SKM-1 treated with dmso at 0.1 percent for 144 hours (cell line): ENCODE data around the gene SDK1.
A peak's percentile ranks its signal among the peaks of the same experiment; 100 is the strongest.
"Not testable (repeated sequence)": the region's sequence is repeated elsewhere in the genome, so short reads cannot be mapped to it uniquely, and the experiment has no call there.

ENCODE experiments used
- DNase-seq: peaks from one replicate; lab custom pipeline; 2025; ENCODE audit not compliant: unreplicated experiment; lab: John Stamatoyannopoulos, UW

Gene SDK1

GRCh38 chr7:3649678-3650440, 348.8 kb downstream of the SDK1 start:
- peak; percentile 27 for DNase-seq

GRCh38 chr7:3650844-3651243, 349.8 kb downstream of the SDK1 start:
- DNase-seq, result no peak

- no peak for DNase-seq
Observed at GRCh38 chr7:3655635-3656034, 354.6 kb downstream of the SDK1 start.

- no peak for DNase-seq
Observed at GRCh38 chr7:3657206-3657605, 356.2 kb downstream of the SDK1 start.

GRCh38 chr7:3668743-3669142, 367.7 kb downstream of the SDK1 start:
- no peak for DNase-seq

GRCh38 chr7:3670898-3671297, 369.8 kb downstream of the SDK1 start:
- DNase-seq, result peak; percentile 83

GRCh38 chr7:3673524-3673923, 372.5 kb downstream of the SDK1 start:
- DNase-seq, result no peak

GRCh38 chr7:3678314-3678810, 377.3 kb downstream of the SDK1 start:
- DNase-seq, result no peak

GRCh38 chr7:3682028-3682710, 381.1 kb downstream of the SDK1 start:
- DNase-seq, result no peak

GRCh38 chr7:3683546-3684539, 382.8 kb downstream of the SDK1 start:
- no peak for DNase-seq

GRCh38 chr7:3688071-3688470, 387.0 kb downstream of the SDK1 start:
- DNase-seq, result no peak

GRCh38 chr7:3688842-3689241, 387.8 kb downstream of the SDK1 start:
- no peak for DNase-seq

GRCh38 chr7:3691478-3692158, 390.6 kb downstream of the SDK1 start:
- no peak for DNase-seq

- no peak for DNase-seq
Observed at GRCh38 chr7:3695602-3696001, 394.6 kb downstream of the SDK1 start.

- DNase-seq, result no peak
Observed at GRCh38 chr7:3696113-3696512, 395.1 kb downstream of the SDK1 start.

- no peak for DNase-seq
Observed at GRCh38 chr7:3697472-3697871, 396.4 kb downstream of the SDK1 start.

- no peak for DNase-seq
Observed at GRCh38 chr7:3705258-3705657, 404.2 kb downstream of the SDK1 start.

- not testable (repeated sequence) for DNase-seq
Observed at GRCh38 chr7:3706091-3706490, 405.0 kb downstream of the SDK1 start.

- no peak for DNase-seq
Observed at GRCh38 chr7:3710122-3710521, 409.1 kb downstream of the SDK1 start.

- no peak for DNase-seq
Observed at GRCh38 chr7:3710531-3710930, 409.5 kb downstream of the SDK1 start.

- DNase-seq, result no peak
Observed at GRCh38 chr7:3712841-3713240, 411.8 kb downstream of the SDK1 start.
